ENCODE data around the gene TSPO. TPM values are rescaled to one million over a fixed set of nuclear protein-coding genes. Genes with fewer than 3 reads are reported as not detected.

TSPO gene
- total and polyA plus RNA-seq, 11 donors = 69.0 to 335 (median 125) TPM

GRCh38 chr22:43152357-43153071 is 1.2 kb downstream of the TSPO start:
- peak overlapping the region; percentile 27 to 98 (median 90) for H3K4me3 ChIP-seq
- peak overlapping the region; percentile 73 to 96 (median 88) for H3K27ac ChIP-seq
- no peaks in the 10 kb centered on the region for H3K9me3 ChIP-seq
- WGBS, 4 donors = 8 to 16% (median 11%) methylated on average over 16 to 22 of the region's 22 CpGs
- H3K36me3 ChIP-seq = peaks cover 0 to 8% (median 0%) of the 10 kb centered on the region in 9 donors
- intact Hi-C loops (cut with DNase I) = no loop called here
- DNase-seq = peak; percentile 72 to 88 (median 87)
- TF ChIP-seq POLR2A (IDR thresholded peaks at IDR 0.05) (no peak), CTCF (IDR thresholded peaks at IDR 0.05) (no peak)
- no peaks in the 10 kb centered on the region for H3K27me3 ChIP-seq
- peaks cover 0 to 69% (median 23%) of the 10 kb centered on the region in 12 donors for H3K4me1 ChIP-seq
- peak; percentile 74 to 82 (median 78) for ATAC-seq

GRCh38 chr22:43153899-43154298 is 2.5 kb downstream of the TSPO start:
- no peaks in the 10 kb centered on the region for H3K27me3 ChIP-seq
- peaks cover 0 to 8% (median 0%) of the 10 kb centered on the region in 9 donors for H3K36me3 ChIP-seq
- no peak for DNase-seq
- H3K27ac ChIP-seq = peak overlapping the region in 2 of 12 donors; percentile 1 to 76
- 65 to 79% (median 75%) methylated on average over 9 of the region's 9 CpGs for WGBS, 4 donors
- TF ChIP-seq CTCF (IDR thresholded peaks at IDR 0.05) (no peak), POLR2A (IDR thresholded peaks at IDR 0.05) (no peak)
- peaks cover 0 to 63% (median 23%) of the 10 kb centered on the region in 12 donors for H3K4me1 ChIP-seq
- ATAC-seq = no peak
- H3K9me3 ChIP-seq = no peaks in the 10 kb centered on the region
- H3K4me3 ChIP-seq = peak overlapping the region in 2 of 12 donors; percentile 8 to 39
- intact Hi-C loops (cut with DNase I) = no loop called here

- intact Hi-C loops (cut with DNase I) = no loop called here
- H3K27me3 ChIP-seq = no peaks in the 10 kb centered on the region
- H3K4me1 ChIP-seq = peaks cover 0 to 62% (median 29%) of the 10 kb centered on the region in 12 donors
- no peaks in the 10 kb centered on the region for H3K9me3 ChIP-seq
- no peak for ATAC-seq
- no peak overlapping the region for H3K4me3 ChIP-seq
- no peak overlapping the region for H3K27ac ChIP-seq
- peaks cover 0 to 18% (median 0%) of the 10 kb centered on the region in 9 donors for H3K36me3 ChIP-seq
- DNase-seq = peak in 2 of 5 donors; percentile 54 to 80
- no peak for TF ChIP-seq CTCF (IDR thresholded peaks at IDR 0.05)
- WGBS, 4 donors = 82 to 91% (median 87%) methylated on average over 21 to 27 of the region's 27 CpGs
Measured at GRCh38 chr22:43154887-43155536, 3.7 kb downstream of the TSPO start.

- Histone ChIP-seq H3K27me3 (no peaks in the 10 kb centered on the region), H3K36me3 (peaks cover 0 to 25% (median 0%) of the 10 kb centered on the region in 9 donors), H3K9me3 (no peaks in the 10 kb centered on the region), H3K4me1 (peaks cover 0 to 57% (median 27%) of the 10 kb centered on the region in 12 donors), H3K4me3 (no peak overlapping the region), H3K27ac (no peak overlapping the region)
- intact Hi-C loops (cut with DNase I) = no loop called here
- TF ChIP-seq POLR2A (IDR thresholded peaks at IDR 0.05) = no peak
- no peak for TF ChIP-seq CTCF (IDR thresholded peaks at IDR 0.05)
- WGBS, 4 donors = 88 to 90% (median 89%) methylated on average over 5 of the region's 5 CpGs
- no peak for DNase-seq
- no peak for ATAC-seq
Measured at GRCh38 chr22:43155789-43156188, 4.4 kb downstream of the TSPO start.

Measured in heart left ventricle (tissue), 16 donors.